Parathyroid adenoma (tissue), 2 donors: Measurements from ENCODE around the gene FHOD3.

ENCODE experiments used
- H2AFZ ChIP-seq: fragments of 300-600 bp; sonication (generic); one replicate; pipeline ENCODE4 v1.7.0; 2017; ENCODE audit warnings: antibody characterized with exemption, mild to moderate bottlenecking
- H3K27ac ChIP-seq: fragments of 300-600 bp; sonication (generic); one replicate; pipeline ENCODE4 v1.7.0; 2017
- H3K27me3 ChIP-seq: fragments of 300-600 bp; sonication (generic); one replicate; pipeline ENCODE4 v1.7.0; 2017; ENCODE audit warnings: low read length; ENCODE audit not compliant: control insufficient read depth, insufficient read depth
- H3K36me3 ChIP-seq: fragments of 300-600 bp; sonication (generic); one replicate; pipeline ENCODE4 v1.7.0; 2017; ENCODE audit warnings: low read length; ENCODE audit not compliant: control insufficient read depth, insufficient read depth
- H3K4me1 ChIP-seq: fragments of 300-600 bp; sonication (generic); one replicate; pipeline ENCODE4 v1.7.0; 2017; ENCODE audit warnings: control low read depth
- H3K4me2 ChIP-seq: fragments of 300-600 bp; sonication (generic); one replicate; pipeline ENCODE4 v1.7.0; 2017; ENCODE audit warnings: low read length
- H3K4me3 ChIP-seq: fragments of 300-600 bp; sonication (generic); one replicate; pipeline ENCODE4 v1.7.0; 2017; ENCODE audit warnings: low read depth, low read length
- H3K79me2 ChIP-seq: fragments of 300-600 bp; sonication (generic); one replicate; pipeline ENCODE4 v1.7.0; 2017; ENCODE audit warnings: control low read depth
- H3K9ac ChIP-seq: fragments of 300-600 bp; sonication (generic); one replicate; pipeline ENCODE4 v1.7.0; 2017; ENCODE audit warnings: mild to moderate bottlenecking
- H3K9me3 ChIP-seq: fragments of 300-600 bp; sonication (generic); one replicate; pipeline ENCODE4 v1.7.0; 2017; ENCODE audit warnings: low read length; ENCODE audit not compliant: control insufficient read depth
- TF ChIP-seq, protein P1 (sequence below): fragments of 300-600 bp; sonication (generic); IDR thresholded peaks from one replicate; pipeline ENCODE4 v1.7.0; 2017; ENCODE audit warnings: antibody characterized with exemption, mild to moderate bottlenecking
- donor health status: primary hyperparathyroidism.

The FHOD3 gene

DNA sequence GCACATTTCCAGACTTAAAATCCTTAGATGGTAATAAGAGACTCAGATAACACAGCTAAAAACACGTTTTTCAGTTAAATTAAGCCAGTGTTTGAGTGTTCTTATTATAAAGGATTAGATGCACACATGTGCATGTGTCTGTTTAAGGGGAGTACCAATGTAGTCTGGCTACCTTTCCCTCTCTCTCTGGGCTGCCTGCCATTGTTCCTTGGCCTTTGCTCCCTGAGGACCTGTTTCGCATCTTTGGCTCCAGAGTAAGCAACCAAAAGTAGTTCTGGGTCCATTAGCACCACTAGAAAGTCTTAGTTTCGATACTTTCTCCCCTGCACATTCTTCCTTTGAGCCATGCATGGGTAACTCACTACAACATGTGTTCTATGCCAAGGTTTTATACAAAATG is 303.0 kb downstream of the FHOD3 start:
- no peaks in the 10 kb centered on the region for H3K4me1 ChIP-seq
- TF ChIP-seq, protein P1, sequence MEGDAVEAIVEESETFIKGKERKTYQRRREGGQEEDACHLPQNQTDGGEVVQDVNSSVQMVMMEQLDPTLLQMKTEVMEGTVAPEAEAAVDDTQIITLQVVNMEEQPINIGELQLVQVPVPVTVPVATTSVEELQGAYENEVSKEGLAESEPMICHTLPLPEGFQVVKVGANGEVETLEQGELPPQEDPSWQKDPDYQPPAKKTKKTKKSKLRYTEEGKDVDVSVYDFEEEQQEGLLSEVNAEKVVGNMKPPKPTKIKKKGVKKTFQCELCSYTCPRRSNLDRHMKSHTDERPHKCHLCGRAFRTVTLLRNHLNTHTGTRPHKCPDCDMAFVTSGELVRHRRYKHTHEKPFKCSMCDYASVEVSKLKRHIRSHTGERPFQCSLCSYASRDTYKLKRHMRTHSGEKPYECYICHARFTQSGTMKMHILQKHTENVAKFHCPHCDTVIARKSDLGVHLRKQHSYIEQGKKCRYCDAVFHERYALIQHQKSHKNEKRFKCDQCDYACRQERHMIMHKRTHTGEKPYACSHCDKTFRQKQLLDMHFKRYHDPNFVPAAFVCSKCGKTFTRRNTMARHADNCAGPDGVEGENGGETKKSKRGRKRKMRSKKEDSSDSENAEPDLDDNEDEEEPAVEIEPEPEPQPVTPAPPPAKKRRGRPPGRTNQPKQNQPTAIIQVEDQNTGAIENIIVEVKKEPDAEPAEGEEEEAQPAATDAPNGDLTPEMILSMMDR, result no peak
- H3K9me3 ChIP-seq, result no peaks in the 10 kb centered on the region
- no peak overlapping the region for H3K4me3 ChIP-seq
- no peak overlapping the region for H2AFZ ChIP-seq
- no peaks in the 10 kb centered on the region for H3K27me3 ChIP-seq
- no peak overlapping the region for H3K9ac ChIP-seq
- H3K36me3 ChIP-seq, result no peaks in the 10 kb centered on the region
- no peak overlapping the region for H3K4me2 ChIP-seq
- no peaks in the 10 kb centered on the region for H3K79me2 ChIP-seq
- H3K27ac ChIP-seq, result no peak overlapping the region

GRCh38 chr18:36601316-36601715 is 303.8 kb downstream of the FHOD3 start:
- Histone ChIP-seq H3K27ac (no peak overlapping the region), H3K4me1 (no peaks in the 10 kb centered on the region), H3K27me3 (no peaks in the 10 kb centered on the region), H3K36me3 (no peaks in the 10 kb centered on the region), H3K9me3 (no peaks in the 10 kb centered on the region), H3K9ac (no peak overlapping the region), H3K4me2 (no peak overlapping the region), H2AFZ (no peak overlapping the region), H3K79me2 (no peaks in the 10 kb centered on the region), H3K4me3 (no peak overlapping the region)
- TF ChIP-seq, protein P1, result no peak

DNA sequence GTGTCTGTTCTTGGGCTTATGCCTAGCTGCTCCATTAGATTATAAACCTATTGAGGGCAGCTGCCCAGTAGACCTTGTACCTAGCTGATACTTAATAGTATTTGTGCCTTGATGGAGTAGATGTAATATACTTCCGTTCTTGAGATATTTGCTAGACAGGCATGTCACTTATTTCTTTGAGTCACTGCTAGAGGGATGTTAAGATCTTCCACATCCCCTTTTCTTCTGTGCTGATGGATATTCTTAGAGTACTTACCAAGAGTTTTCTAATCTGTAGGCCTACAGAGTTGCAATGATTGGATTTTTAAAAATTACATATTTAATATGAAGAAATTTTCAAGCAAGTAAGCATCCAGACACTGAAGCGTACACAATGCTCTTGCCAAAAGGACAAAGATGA is 304.6 kb downstream of the FHOD3 start:
- Histone ChIP-seq H3K27me3 (no peaks in the 10 kb centered on the region), H3K4me3 (no peak overlapping the region), H3K79me2 (no peaks in the 10 kb centered on the region), H3K36me3 (no peaks in the 10 kb centered on the region), H2AFZ (no peak overlapping the region), H3K4me2 (no peak overlapping the region), H3K9ac (no peak overlapping the region), H3K27ac (no peak overlapping the region), H3K9me3 (no peaks in the 10 kb centered on the region), H3K4me1 (no peaks in the 10 kb centered on the region)
- TF ChIP-seq, protein P1, result no peak

- H3K27me3 ChIP-seq, result no peaks in the 10 kb centered on the region
- H3K79me2 ChIP-seq, result no peaks in the 10 kb centered on the region
- no peak overlapping the region for H2AFZ ChIP-seq
- TF ChIP-seq, protein P1, result no peak
- H3K4me3 ChIP-seq, result no peak overlapping the region
- H3K36me3 ChIP-seq, result no peaks in the 10 kb centered on the region
- H3K4me2 ChIP-seq, result no peak overlapping the region
- H3K9ac ChIP-seq, result no peak overlapping the region
- no peak overlapping the region for H3K27ac ChIP-seq
- H3K4me1 ChIP-seq, result no peaks in the 10 kb centered on the region
- no peaks in the 10 kb centered on the region for H3K9me3 ChIP-seq
These were observed 305.1 kb downstream of the FHOD3 start for GRCh38 chr18:36602620-36603019.

DNA sequence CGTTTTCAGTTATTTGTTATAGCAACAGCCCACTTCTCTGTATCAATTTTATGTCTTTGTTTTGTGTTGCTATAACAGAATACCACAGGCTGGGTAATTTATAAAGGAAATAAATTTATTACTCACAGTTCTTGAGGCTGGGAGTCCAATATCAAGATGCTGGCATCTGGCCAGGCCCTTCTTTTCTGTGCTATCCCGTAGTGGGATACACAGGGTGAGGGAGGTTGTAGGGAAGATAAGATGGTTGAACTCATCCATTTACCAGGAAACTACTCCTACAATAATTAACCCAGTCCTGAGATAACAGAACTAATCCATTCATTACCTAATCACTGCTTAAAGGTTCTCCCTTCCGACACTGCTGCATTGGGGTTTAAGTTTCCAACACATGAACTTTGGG is 310.6 kb downstream of the FHOD3 start:
- no peak overlapping the region for H2AFZ ChIP-seq
- H3K4me2 ChIP-seq, result no peak overlapping the region

More for the DNA sequence above, 310.6 kb downstream of the FHOD3 start:
- no peak overlapping the region for H3K9ac ChIP-seq
- no peaks in the 10 kb centered on the region for H3K79me2 ChIP-seq
- no peaks in the 10 kb centered on the region for H3K4me1 ChIP-seq
- no peaks in the 10 kb centered on the region for H3K9me3 ChIP-seq
- no peak overlapping the region for H3K27ac ChIP-seq
- TF ChIP-seq, protein P1, result no peak
- no peaks in the 10 kb centered on the region for H3K27me3 ChIP-seq
- no peaks in the 10 kb centered on the region for H3K36me3 ChIP-seq
- no peak overlapping the region for H3K4me3 ChIP-seq
